Osteoblast (primary cell): Measurements from ENCODE around the gene ASB18. TPM values are rescaled to one million over a fixed set of nuclear protein-coding genes. Genes with fewer than 3 reads are reported as not detected.
"Not testable (repeated sequence)": the region's sequence is repeated elsewhere in the genome, so short reads cannot be mapped to it uniquely, and the experiment has no call there.

Source experiments
- DNase-seq: peaks from one replicate; pipeline ENCODE4 v3.0.0; 2011; ENCODE audit warnings: low spot score, mixed read lengths; ENCODE audit not compliant: insufficient read length; ENCODE audit errors: missing footprints
- H2AFZ ChIP-seq: 2 replicates; pipeline ENCODE4 v1.6.0; 2011; ENCODE audit warnings: mild to moderate bottlenecking, low read length
- H3K27ac ChIP-seq: 2 replicates; pipeline ENCODE4 v1.5.1; 2011; ENCODE audit warnings: mild to moderate bottlenecking, low read depth, low read length, moderate library complexity
- H3K27me3 ChIP-seq: 2 replicates; pipeline ENCODE4 v1.6.0; 2012; ENCODE audit warnings: mild to moderate bottlenecking, control low read depth, inconsistent platforms, low read length, moderate library complexity; ENCODE audit not compliant: insufficient read depth
- H3K36me3 ChIP-seq: 2 replicates; pipeline ENCODE4 v1.5.1; 2011; ENCODE audit warnings: mild to moderate bottlenecking, low read length, control low read depth, moderate library complexity; ENCODE audit not compliant: insufficient read depth
- H3K4me1 ChIP-seq: 2 replicates; pipeline ENCODE4 v1.5.1; 2011; ENCODE audit warnings: mild to moderate bottlenecking, low read length, control low read depth, moderate library complexity; ENCODE audit not compliant: insufficient read depth
- H3K4me2 ChIP-seq: 2 replicates; pipeline ENCODE4 v1.6.0; 2011; ENCODE audit warnings: mild to moderate bottlenecking, low read length; ENCODE audit not compliant: insufficient read depth
- H3K4me3 ChIP-seq: fragments of 200-600 bp; sonication (generic); 3 replicates; pipeline ENCODE4 v1.5.1; 2012; ENCODE audit warnings: mild to moderate bottlenecking, low read length, inconsistent platforms; ENCODE audit not compliant: insufficient read depth
- H3K79me2 ChIP-seq: 2 replicates; pipeline ENCODE4 v1.6.0; 2012; ENCODE audit warnings: mild to moderate bottlenecking, low read length, control low read depth, inconsistent platforms; ENCODE audit not compliant: insufficient read depth
- H3K9me3 ChIP-seq: 2 replicates; pipeline ENCODE4 v1.5.1; 2011; ENCODE audit warnings: low read depth, low read length, control low read depth
- H4K20me1 ChIP-seq: 2 replicates; pipeline ENCODE4 v1.6.0; 2012; ENCODE audit warnings: mild to moderate bottlenecking, low read length, control low read depth; ENCODE audit not compliant: insufficient read depth
- CTCF ChIP-seq: IDR thresholded peaks from 2 replicates; pipeline ENCODE4 v1.5.1; 2011; ENCODE audit warnings: mild to moderate bottlenecking, low read depth, low read length, moderate library complexity; ENCODE audit errors: extremely low read depth
- total RNA-seq: library from RNA; depleted of rRNA; stranded (reverse); fragments of >200 nt; gene quantifications from 2 replicates; pipeline ENCODE4 v1.2.3, GENCODE V29; 2012

Gene ASB18
- total RNA-seq, 1 donor: not detected

- H3K4me2 ChIP-seq: no peak overlapping the region
- H3K4me1 ChIP-seq: no peaks in the 10 kb centered on the region
- no peak overlapping the region for H3K27ac ChIP-seq
- H3K9me3 ChIP-seq: no peaks in the 10 kb centered on the region
- no peaks in the 10 kb centered on the region for H3K79me2 ChIP-seq
- no peak for DNase-seq
- H3K27me3 ChIP-seq: no peaks in the 10 kb centered on the region
- H3K36me3 ChIP-seq: no peaks in the 10 kb centered on the region
- H3K4me3 ChIP-seq: no peak overlapping the region
- no peaks in the 10 kb centered on the region for H4K20me1 ChIP-seq
- TF ChIP-seq CTCF: no peak
- no peak overlapping the region for H2AFZ ChIP-seq
Observed at GRCh38 chr2:236273126-236273525, 8.9 kb upstream of the ASB18 start.

- Histone ChIP-seq H3K36me3 (no peaks in the 10 kb centered on the region), H2AFZ (no peak overlapping the region), H3K9me3 (no peaks in the 10 kb centered on the region), H3K4me3 (no peak overlapping the region), H3K4me2 (no peak overlapping the region), H3K4me1 (no peaks in the 10 kb centered on the region), H4K20me1 (no peaks in the 10 kb centered on the region), H3K27me3 (peaks cover under 1% of the 10 kb centered on the region), H3K27ac (no peak overlapping the region), H3K79me2 (no peaks in the 10 kb centered on the region)
- no peak for DNase-seq
- no peak for TF ChIP-seq CTCF
Observed at GRCh38 chr2:236271851-236272250, 7.6 kb upstream of the ASB18 start.

- H3K4me2 ChIP-seq, H3K4me1 ChIP-seq, H3K27me3 ChIP-seq, H2AFZ ChIP-seq, H3K27ac ChIP-seq, H3K9me3 ChIP-seq, H3K79me2 ChIP-seq, H4K20me1 ChIP-seq, DNase-seq, H3K4me3 ChIP-seq, H3K36me3 ChIP-seq: not testable (repeated sequence)
Observed at GRCh38 chr2:236269876-236270275, 5.7 kb upstream of the ASB18 start.

GRCh38 chr2:236265675-236266074 is 1.5 kb upstream of the ASB18 start:
- Histone ChIP-seq H3K36me3 (no peaks in the 10 kb centered on the region), H3K27ac (no peak overlapping the region), H3K79me2 (no peaks in the 10 kb centered on the region), H3K4me2 (no peak overlapping the region), H3K27me3 (peaks cover 3% of the 10 kb centered on the region), H4K20me1 (no peaks in the 10 kb centered on the region), H3K4me1 (no peaks in the 10 kb centered on the region), H3K4me3 (no peak overlapping the region), H3K9me3 (no peaks in the 10 kb centered on the region), H2AFZ (no peak overlapping the region)
- DNase-seq: no peak
- no peak for TF ChIP-seq CTCF

GRCh38 chr2:236262238-236262637 is 2.0 kb downstream of the ASB18 start:
- Histone ChIP-seq H3K4me1 (no peaks in the 10 kb centered on the region), H3K27me3 (peaks cover 3% of the 10 kb centered on the region), H3K4me2 (no peak overlapping the region), H2AFZ (no peak overlapping the region), H3K9me3 (no peaks in the 10 kb centered on the region), H4K20me1 (no peaks in the 10 kb centered on the region), H3K36me3 (no peaks in the 10 kb centered on the region), H3K27ac (no peak overlapping the region), H3K79me2 (no peaks in the 10 kb centered on the region), H3K4me3 (no peak overlapping the region)
- no peak for TF ChIP-seq CTCF
- DNase-seq: no peak
